GM19328 (cell line): ENCODE measurements around the gene MSRB3.
"Not testable (repeated sequence)": the region's sequence is repeated elsewhere in the genome, so short reads cannot be mapped to it uniquely, and the experiment has no call there.

Source experiments
- ATAC-seq: cut with Tn5 transposase; IDR thresholded peaks from one replicate; pipeline ENCODE4 v1.9.1; 2021; ENCODE audit warnings: mild to moderate bottlenecking, moderate library complexity; ENCODE audit not compliant: unreplicated experiment

Gene MSRB3

GRCh38 chr12:65285532-65285931 is 7.0 kb downstream of the MSRB3 start:
- ATAC-seq = not testable (repeated sequence)

- no peak for ATAC-seq
Measured at GRCh38 chr12:65287426-65287825, 8.9 kb downstream of the MSRB3 start.

- ATAC-seq = no peak
Measured at GRCh38 chr12:65292241-65292640, 13.8 kb downstream of the MSRB3 start.

- no peak for ATAC-seq
Measured at GRCh38 chr12:65293735-65294134, 15.3 kb downstream of the MSRB3 start.

- ATAC-seq = no peak
Measured at GRCh38 chr12:65294641-65295262, 16.3 kb downstream of the MSRB3 start.

GRCh38 chr12:65296508-65297265 is 18.2 kb downstream of the MSRB3 start:
- ATAC-seq = no peak

DNA sequence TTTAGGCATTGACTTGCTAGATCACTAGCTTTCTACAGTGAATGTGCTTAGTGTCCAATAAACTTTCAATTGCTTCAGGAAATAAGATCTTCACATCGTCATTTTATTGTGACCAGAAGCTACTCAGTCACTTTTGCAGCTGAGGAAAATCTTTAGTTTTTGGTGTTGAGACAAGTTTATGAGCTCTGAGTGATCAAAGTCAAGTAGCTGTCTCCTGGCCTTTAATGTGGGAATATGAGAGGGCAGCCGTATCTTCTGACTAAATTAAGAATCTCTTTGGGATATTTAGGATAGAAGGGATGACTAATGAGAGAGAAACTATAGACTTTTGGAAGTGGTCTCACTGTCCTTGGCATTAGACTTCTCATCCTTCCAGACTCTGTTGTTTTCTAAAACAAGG is 21.6 kb downstream of the MSRB3 start:
- no peak for ATAC-seq

- ATAC-seq = no peak
Measured at GRCh38 chr12:65300679-65301349, 22.3 kb downstream of the MSRB3 start.

GRCh38 chr12:65302891-65303290 is 24.4 kb downstream of the MSRB3 start:
- no peak for ATAC-seq

- ATAC-seq = no peak
Measured at GRCh38 chr12:65305346-65305950, 27.0 kb downstream of the MSRB3 start.

DNA sequence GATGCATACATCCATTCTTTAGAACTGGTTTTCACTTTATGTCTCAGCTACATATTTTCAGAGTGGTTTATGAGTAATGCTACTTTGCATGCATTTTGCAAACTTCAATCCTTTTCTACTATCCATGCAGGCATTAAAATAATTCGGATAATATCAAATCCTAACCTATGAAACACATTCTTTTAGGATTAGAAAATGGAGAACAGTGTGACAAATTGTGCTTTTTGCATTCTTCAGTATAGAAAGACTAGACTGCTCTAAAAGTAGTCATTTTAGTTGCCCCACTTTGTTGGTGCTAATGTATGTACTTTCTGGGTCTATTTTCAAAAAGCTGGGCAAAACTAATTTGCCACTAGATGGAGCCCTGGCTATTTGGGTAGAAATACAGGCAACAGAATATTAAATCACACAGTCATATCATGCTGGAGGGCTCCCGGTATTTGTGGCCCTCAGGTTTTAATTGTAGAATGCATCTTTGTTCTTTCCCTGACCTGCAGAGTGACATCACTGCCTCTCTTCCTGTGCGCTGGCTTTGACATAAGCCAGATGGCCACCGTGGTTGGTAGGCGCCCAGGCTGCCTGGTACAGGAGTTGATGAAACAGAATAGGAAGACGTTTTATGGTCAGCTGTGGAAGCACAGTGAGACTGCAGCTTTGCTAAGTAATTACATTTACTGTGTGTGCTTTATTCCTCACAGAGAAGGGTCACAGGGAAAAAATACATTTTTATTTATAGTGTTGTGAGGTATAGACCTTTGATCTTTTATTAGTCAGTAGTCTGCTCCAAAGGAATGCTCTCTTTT is 28.1 kb downstream of the MSRB3 start:
- ATAC-seq = no peak

DNA sequence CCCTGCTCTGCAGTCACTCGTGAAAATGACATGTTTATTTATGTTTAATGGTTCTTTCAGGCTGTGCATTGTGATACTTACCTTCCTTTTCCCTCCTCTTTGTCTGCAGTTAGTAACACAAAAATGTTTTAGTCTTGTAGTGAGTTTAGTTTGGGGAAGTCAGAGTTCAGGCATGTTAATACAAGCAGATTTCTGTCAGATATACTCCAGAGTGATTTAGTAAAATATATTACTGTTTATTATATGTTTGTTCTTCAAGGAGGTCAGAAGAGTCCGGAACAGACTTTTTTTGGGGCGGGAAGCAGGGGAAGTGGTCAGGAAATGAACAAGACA is 28.7 kb downstream of the MSRB3 start:
- no peak for ATAC-seq

DNA sequence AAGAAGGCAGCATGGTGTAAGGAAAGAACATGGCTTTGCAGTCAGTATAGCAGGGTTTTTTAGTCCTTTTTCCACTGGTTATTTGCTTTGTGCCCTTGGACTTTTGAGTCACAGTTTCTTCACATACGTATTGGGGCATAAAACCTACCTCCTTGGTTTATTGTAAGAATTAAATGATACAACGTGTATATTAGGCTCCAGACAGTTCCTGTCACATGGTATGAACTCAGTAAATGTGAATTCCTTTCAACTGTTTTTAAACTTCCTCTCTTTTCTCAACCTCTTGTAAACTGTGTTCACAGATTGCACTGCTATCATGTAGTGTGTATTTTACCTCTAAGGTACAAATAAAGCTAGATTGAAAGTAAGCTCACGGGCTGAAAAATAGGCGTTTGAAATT is 29.5 kb downstream of the MSRB3 start:
- no peak for ATAC-seq

GRCh38 chr12:65308601-65309071 is 30.2 kb downstream of the MSRB3 start:
- no peak for ATAC-seq

GRCh38 chr12:65311260-65311659 is 32.8 kb downstream of the MSRB3 start:
- no peak for ATAC-seq

- no peak for ATAC-seq
Measured at GRCh38 chr12:65313719-65314317, 35.3 kb downstream of the MSRB3 start.

DNA sequence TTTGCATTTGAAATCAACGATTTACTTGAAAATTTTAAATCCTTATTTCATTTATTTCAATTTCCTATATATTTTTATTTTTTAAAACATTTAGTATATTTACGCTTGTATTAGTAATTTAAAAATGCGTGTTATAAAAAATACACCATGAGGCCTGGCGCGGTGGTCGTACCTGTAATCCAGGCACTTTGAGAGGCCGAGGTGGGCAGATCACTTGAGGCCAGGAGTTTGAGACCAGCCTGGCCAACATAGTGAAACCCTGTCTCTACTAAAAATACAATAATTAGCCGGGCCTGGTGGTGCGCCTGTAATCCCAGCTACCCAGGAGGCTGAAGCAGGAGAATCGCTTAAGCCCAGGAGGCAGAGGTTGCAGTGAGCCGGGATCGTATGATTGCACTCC is 36.8 kb downstream of the MSRB3 start:
- ATAC-seq = not testable (repeated sequence)

DNA sequence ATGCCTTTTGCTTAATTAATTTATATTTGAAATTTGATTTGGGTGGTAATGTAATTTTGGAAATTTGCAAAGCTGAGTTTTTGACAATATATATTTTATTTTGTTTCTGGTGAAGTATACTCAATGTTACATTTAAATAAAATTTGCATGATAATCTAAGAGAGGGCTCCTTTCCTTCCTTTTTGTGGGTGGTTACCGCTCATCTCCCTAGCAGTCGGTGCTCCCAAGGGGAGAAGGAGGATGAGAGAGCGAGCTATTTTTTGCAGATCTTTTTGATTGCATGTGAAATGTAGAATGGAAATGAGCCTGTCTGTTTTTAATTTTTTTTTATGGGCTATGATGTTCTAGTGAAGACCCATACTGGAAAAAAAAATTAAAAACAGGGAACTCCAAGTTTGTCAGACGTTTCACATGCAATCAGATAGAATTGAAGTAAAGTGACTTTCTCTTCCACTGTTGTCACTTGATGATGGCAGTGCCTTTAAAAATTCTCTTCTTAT is 39.8 kb downstream of the MSRB3 start:
- ATAC-seq = no peak

- ATAC-seq = no peak
Measured at GRCh38 chr12:65319688-65320200, 41.3 kb downstream of the MSRB3 start.

DNA sequence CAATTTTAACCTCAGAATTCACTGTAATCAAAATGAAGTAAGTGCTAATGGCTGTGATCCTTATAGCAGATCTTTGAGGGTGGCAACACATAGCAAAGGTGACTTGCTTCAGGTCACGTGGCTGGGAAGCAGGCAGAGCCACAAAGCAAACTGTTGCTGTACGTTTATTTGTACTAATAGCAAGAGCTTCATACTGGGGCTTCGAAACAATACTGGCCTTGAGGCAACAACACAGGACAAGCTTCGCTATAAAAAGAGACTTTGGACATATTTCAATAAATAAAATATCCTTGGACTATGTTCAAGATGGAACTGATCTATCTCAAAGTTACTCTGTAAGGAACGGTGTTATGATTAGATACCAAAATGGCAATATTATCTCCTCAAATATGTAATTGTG is 44.6 kb downstream of the MSRB3 start:
- ATAC-seq = no peak
